ENCODE results near the gene MAP3K3.

MAP3K3 gene

GRCh38 chr17:63689479-63689878 lies 67.3 kb downstream of the MAP3K3 start:
- TF ChIP-seq CTCF (IDR thresholded peaks at IDR 0.05), result no peak

GRCh38 chr17:63692195-63692816 lies 70.1 kb downstream of the MAP3K3 start:
- TF ChIP-seq CTCF (IDR thresholded peaks at IDR 0.05), result no peak

- no peak for TF ChIP-seq CTCF (IDR thresholded peaks at IDR 0.05)
Measured at GRCh38 chr17:63693411-63694113, 71.3 kb downstream of the MAP3K3 start.

- TF ChIP-seq CTCF (IDR thresholded peaks at IDR 0.05), result no peak
Measured at GRCh38 chr17:63694229-63694949, 72.2 kb downstream of the MAP3K3 start.

- TF ChIP-seq CTCF (IDR thresholded peaks at IDR 0.05), result no peak
Measured at GRCh38 chr17:63694950-63695773, 72.9 kb downstream of the MAP3K3 start.

- no peak for TF ChIP-seq CTCF (IDR thresholded peaks at IDR 0.05)
Measured at GRCh38 chr17:63695889-63696288, 73.7 kb downstream of the MAP3K3 start.

GRCh38 chr17:63696381-63696961 lies 74.3 kb downstream of the MAP3K3 start:
- peak; percentile 39 for TF ChIP-seq CTCF (IDR thresholded peaks at IDR 0.05)
